NCI-H446 treated with DMSO at 0.1 percent for 48 hours (cell line): ENCODE measurements around the gene ANKRD23.
A peak's percentile ranks its signal among the peaks of the same experiment; 100 is the strongest.
"Not testable (repeated sequence)": the region's sequence is repeated elsewhere in the genome, so short reads cannot be mapped to it uniquely, and the experiment has no call there.

Source experiments
- DNase-seq: peaks from one replicate; lab custom pipeline; 2025; lab: John Stamatoyannopoulos, UW

The ANKRD23 gene

GRCh38 chr2:96816127-96816835, 27.5 kb downstream of the ANKRD23 start, which contains the start of gene CNNM3:
Gene CNNM3, plus strand, starts transcription at chr2:96816268. Its CDS starts 10 bp downstream, at chr2:96816278.
- peak; percentile 78 for DNase-seq

- DNase-seq, result peak; percentile 37
These were observed 28.3 kb downstream of the ANKRD23 start for GRCh38 chr2:96815326-96816126.

GRCh38 chr2:96813656-96814055, 30.2 kb downstream of the ANKRD23 start:
- DNase-seq, result no peak

- DNase-seq, result no peak
These were observed 31.9 kb downstream of the ANKRD23 start for GRCh38 chr2:96811917-96812316.

GRCh38 chr2:96810783-96811192, 33.0 kb downstream of the ANKRD23 start:
- DNase-seq, result no peak

- DNase-seq, result no peak
These were observed 33.7 kb downstream of the ANKRD23 start for GRCh38 chr2:96809951-96810782.

GRCh38 chr2:96809216-96809882, 34.5 kb downstream of the ANKRD23 start:
- DNase-seq, result no peak

- DNase-seq, result no peak
These were observed 35.5 kb downstream of the ANKRD23 start for GRCh38 chr2:96808176-96808837.

- DNase-seq, result no peak
These were observed 36.7 kb downstream of the ANKRD23 start for GRCh38 chr2:96807127-96807471.

- no peak for DNase-seq
These were observed 37.2 kb downstream of the ANKRD23 start for GRCh38 chr2:96806468-96807126.

GRCh38 chr2:96805946-96806345, 37.9 kb downstream of the ANKRD23 start:
- DNase-seq, result not testable (repeated sequence)

GRCh38 chr2:96804986-96805385, 38.8 kb downstream of the ANKRD23 start:
- DNase-seq, result no peak

- DNase-seq, result no peak
These were observed 41.1 kb downstream of the ANKRD23 start for GRCh38 chr2:96802721-96803120.

GRCh38 chr2:96801786-96802595, 41.8 kb downstream of the ANKRD23 start:
- DNase-seq, result no peak

GRCh38 chr2:96801005-96801785, 42.6 kb downstream of the ANKRD23 start:
- no peak for DNase-seq

GRCh38 chr2:96800061-96801004, 43.5 kb downstream of the ANKRD23 start:
- no peak for DNase-seq

GRCh38 chr2:96799623-96799935, 44.2 kb downstream of the ANKRD23 start:
- no peak for DNase-seq
